Measurements from ENCODE around the gene ASB10.

ASB10 gene

GRCh38 chr7:151189038-151189437 is 2.0 kb upstream of the ASB10 start:
- no peak for DNase-seq (ENCODE audit: low read depth in 1 of 2, low spot score in 1 of 2)

- no peak for DNase-seq (ENCODE audit: low read depth in 1 of 2, low spot score in 1 of 2)
Measured at GRCh38 chr7:151188252-151188542, 1.1 kb upstream of the ASB10 start.

- DNase-seq (ENCODE audit: low read depth in 1 of 2, low spot score in 1 of 2): no peak
Measured at GRCh38 chr7:151187409-151188251, 580 bp upstream of the ASB10 start.

- no peak for DNase-seq (ENCODE audit: low read depth in 1 of 2, low spot score in 1 of 2)
Measured at GRCh38 chr7:151185762-151186639, 1.0 kb downstream of the ASB10 start.

- DNase-seq (ENCODE audit: low read depth in 1 of 2, low spot score in 1 of 2): no peak
Measured at GRCh38 chr7:151181011-151181431, 6.0 kb downstream of the ASB10 start.

- no peak for DNase-seq (ENCODE audit: low read depth in 1 of 2, low spot score in 1 of 2)
Measured at GRCh38 chr7:151179946-151180345, 7.1 kb downstream of the ASB10 start.

GRCh38 chr7:151179287-151179860 is 7.7 kb downstream of the ASB10 start:
- DNase-seq (ENCODE audit: low read depth in 1 of 2, low spot score in 1 of 2): no peak

GRCh38 chr7:151178831-151179230 is 8.2 kb downstream of the ASB10 start:
- DNase-seq (ENCODE audit: low read depth in 1 of 2, low spot score in 1 of 2): no peak

- no peak for DNase-seq (ENCODE audit: low read depth in 1 of 2, low spot score in 1 of 2)
Measured at GRCh38 chr7:151178236-151178635, 8.8 kb downstream of the ASB10 start.

GRCh38 chr7:151177310-151177709 is 9.7 kb downstream of the ASB10 start:
- DNase-seq (ENCODE audit: low read depth in 1 of 2, low spot score in 1 of 2): no peak

GRCh38 chr7:151176401-151176800 is 10.6 kb downstream of the ASB10 start:
- DNase-seq (ENCODE audit: low read depth in 1 of 2, low spot score in 1 of 2): no peak

- no peak for DNase-seq (ENCODE audit: low read depth in 1 of 2, low spot score in 1 of 2)
Measured at GRCh38 chr7:151175793-151176311, 11.2 kb downstream of the ASB10 start.

GRCh38 chr7:151175047-151175792 is 11.8 kb downstream of the ASB10 start:
- DNase-seq (ENCODE audit: low read depth in 1 of 2, low spot score in 1 of 2): no peak

- DNase-seq (ENCODE audit: low read depth in 1 of 2, low spot score in 1 of 2): no peak
Measured at GRCh38 chr7:151174246-151175046, 12.6 kb downstream of the ASB10 start.

- DNase-seq (ENCODE audit: low read depth in 1 of 2, low spot score in 1 of 2): no peak
Measured at GRCh38 chr7:151173386-151174245, 13.4 kb downstream of the ASB10 start.

GRCh38 chr7:151172273-151173141 is 14.5 kb downstream of the ASB10 start:
- peak; percentile 71 to 75 for DNase-seq (ENCODE audit: low read depth in 1 of 2, low spot score in 1 of 2)

- no peak for DNase-seq (ENCODE audit: low read depth in 1 of 2, low spot score in 1 of 2)
Measured at GRCh38 chr7:151168787-151169162, 18.3 kb downstream of the ASB10 start.

All from stimulated activated CD4-positive, alpha-beta T cell treated with anti-CD3 and anti-CD28 coated beads, Interleukin-15, amount 100 ng/mL, for 1 hour (primary cell).